ENCODE measurements around the gene TMC8. TPM values are rescaled to one million over a fixed set of nuclear protein-coding genes. Genes with fewer than 3 reads are reported as not detected.

The TMC8 gene
- polyA plus RNA-seq, 1 donor from 2014 or later, result 0.41 TPM

- Histone ChIP-seq H3K9me2 (ENCODE audit: insufficient read depth, low read length) (no peaks in the 10 kb centered on the region), H3K27me3 (ENCODE audit: insufficient read depth, low read depth, low read length) (no peaks in the 10 kb centered on the region), H3F3A (ENCODE audit: insufficient read depth, low read length, poor library complexity, severe bottlenecking) (no peaks in the 10 kb centered on the region), H3K4me2 (ENCODE audit: low read length) (no peak overlapping the region), H4K20me1 (ENCODE audit: insufficient read depth) (no peaks in the 10 kb centered on the region), H3K4me3 (ENCODE audit: low read length) (no peak overlapping the region), H3K79me2 (replicated peaks; ENCODE audit: insufficient read depth, low read length) (no peaks in the 10 kb centered on the region), H3K36me3 (ENCODE audit: insufficient read depth, low read length) (no peaks in the 10 kb centered on the region), H3K9ac (ENCODE audit: low read length) (no peak overlapping the region), H2AFZ (ENCODE audit: low read depth, low read length) (no peak overlapping the region), H3K9me3 (ENCODE audit: low read length) (no peaks in the 10 kb centered on the region), H3K27ac (ENCODE audit: low read length) (no peak overlapping the region)
- no peak for TF ChIP-seq EZH2 (IDR thresholded peaks at IDR 0.05; ENCODE audit: borderline replicate concordance, insufficient read depth, low read length, poor library complexity, severe bottlenecking)
- TF ChIP-seq EP300 (conservative IDR thresholded peaks at IDR 0.05; ENCODE audit: poor library complexity, severe bottlenecking), result no peak
- no peak for TF ChIP-seq RAD21 (conservative IDR thresholded peaks at IDR 0.05)
- no peak for TF ChIP-seq SMC3 (conservative IDR thresholded peaks at IDR 0.05; ENCODE audit: poor library complexity)
Observed at GRCh38 chr17:78144147-78144719, 13.7 kb downstream of the TMC8 start.

GRCh38 chr17:78144736-78145641, 14.4 kb downstream of the TMC8 start:
- H3K27ac ChIP-seq (ENCODE audit: low read length), result no peak overlapping the region
- H3K9me2 ChIP-seq (ENCODE audit: insufficient read depth, low read length), result no peaks in the 10 kb centered on the region
- H3F3A ChIP-seq (ENCODE audit: insufficient read depth, low read length, poor library complexity, severe bottlenecking), result no peaks in the 10 kb centered on the region
- H2AFZ ChIP-seq (ENCODE audit: low read depth, low read length), result no peak overlapping the region
- no peaks in the 10 kb centered on the region for H3K36me3 ChIP-seq (ENCODE audit: insufficient read depth, low read length)
- no peaks in the 10 kb centered on the region for H3K79me2 ChIP-seq (replicated peaks; ENCODE audit: insufficient read depth, low read length)
- H3K9ac ChIP-seq (ENCODE audit: low read length), result no peak overlapping the region
- H3K9me3 ChIP-seq (ENCODE audit: low read length), result no peaks in the 10 kb centered on the region
- TF ChIP-seq CTCF (IDR thresholded peaks at IDR 0.05; ENCODE audit: poor library complexity, severe bottlenecking) (no peak), SMC3 (conservative IDR thresholded peaks at IDR 0.05; ENCODE audit: poor library complexity) (no peak), EZH2 (IDR thresholded peaks at IDR 0.05; ENCODE audit: borderline replicate concordance, insufficient read depth, low read length, poor library complexity, severe bottlenecking) (no peak), RAD21 (conservative IDR thresholded peaks at IDR 0.05) (no peak), MXI1 (conservative IDR thresholded peaks at IDR 0.05; ENCODE audit: poor library complexity, severe bottlenecking) (no peak), POLR2AphosphoS5 (IDR thresholded peaks at IDR 0.05) (no peak), TAF1 (IDR thresholded peaks at IDR 0.05; ENCODE audit: low read depth) (no peak), EP300 (conservative IDR thresholded peaks at IDR 0.05; ENCODE audit: poor library complexity, severe bottlenecking) (no peak)
- TF ChIP-seq, protein P1, sequence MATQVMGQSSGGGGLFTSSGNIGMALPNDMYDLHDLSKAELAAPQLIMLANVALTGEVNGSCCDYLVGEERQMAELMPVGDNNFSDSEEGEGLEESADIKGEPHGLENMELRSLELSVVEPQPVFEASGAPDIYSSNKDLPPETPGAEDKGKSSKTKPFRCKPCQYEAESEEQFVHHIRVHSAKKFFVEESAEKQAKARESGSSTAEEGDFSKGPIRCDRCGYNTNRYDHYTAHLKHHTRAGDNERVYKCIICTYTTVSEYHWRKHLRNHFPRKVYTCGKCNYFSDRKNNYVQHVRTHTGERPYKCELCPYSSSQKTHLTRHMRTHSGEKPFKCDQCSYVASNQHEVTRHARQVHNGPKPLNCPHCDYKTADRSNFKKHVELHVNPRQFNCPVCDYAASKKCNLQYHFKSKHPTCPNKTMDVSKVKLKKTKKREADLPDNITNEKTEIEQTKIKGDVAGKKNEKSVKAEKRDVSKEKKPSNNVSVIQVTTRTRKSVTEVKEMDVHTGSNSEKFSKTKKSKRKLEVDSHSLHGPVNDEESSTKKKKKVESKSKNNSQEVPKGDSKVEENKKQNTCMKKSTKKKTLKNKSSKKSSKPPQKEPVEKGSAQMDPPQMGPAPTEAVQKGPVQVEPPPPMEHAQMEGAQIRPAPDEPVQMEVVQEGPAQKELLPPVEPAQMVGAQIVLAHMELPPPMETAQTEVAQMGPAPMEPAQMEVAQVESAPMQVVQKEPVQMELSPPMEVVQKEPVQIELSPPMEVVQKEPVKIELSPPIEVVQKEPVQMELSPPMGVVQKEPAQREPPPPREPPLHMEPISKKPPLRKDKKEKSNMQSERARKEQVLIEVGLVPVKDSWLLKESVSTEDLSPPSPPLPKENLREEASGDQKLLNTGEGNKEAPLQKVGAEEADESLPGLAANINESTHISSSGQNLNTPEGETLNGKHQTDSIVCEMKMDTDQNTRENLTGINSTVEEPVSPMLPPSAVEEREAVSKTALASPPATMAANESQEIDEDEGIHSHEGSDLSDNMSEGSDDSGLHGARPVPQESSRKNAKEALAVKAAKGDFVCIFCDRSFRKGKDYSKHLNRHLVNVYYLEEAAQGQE (IDR thresholded peaks at IDR 0.05; ENCODE audit: borderline replicate concordance), result no peak
- H3K4me3 ChIP-seq (ENCODE audit: low read length), result no peak overlapping the region
- H3K4me2 ChIP-seq (ENCODE audit: low read length), result no peak overlapping the region
- no peaks in the 10 kb centered on the region for H4K20me1 ChIP-seq (ENCODE audit: insufficient read depth)
- H3K27me3 ChIP-seq (ENCODE audit: insufficient read depth, low read depth, low read length), result no peaks in the 10 kb centered on the region

Data from neural cell (in vitro differentiated cells).